Dedifferentiated amniotic fluid mesenchymal stem cell (primary cell): ENCODE results near the gene CRB1.

Experiments
- DNase-seq: peaks from one replicate; pipeline ENCODE4 v3.0.0-alpha.2; 2016; ENCODE audit errors: extremely low spot score

Gene CRB1

GRCh38 chr1:197526736-197527371 is 258.8 kb downstream of the CRB1 start:
- peak; percentile 55 for DNase-seq
